Caco-2 (cell line): ENCODE data around the gene MANEAL. TPM values are rescaled to one million over a fixed set of nuclear protein-coding genes. Genes with fewer than 3 reads are reported as not detected.

Source experiments
- BruUV-seq: library from RNA; stranded (reverse); fragments of 400-500 nt; replicated peaks from 2 replicates; lab custom pipeline; 2021; lab: Mats Ljungman, UMichigan
- CTCF ChIA-PET: fragments of 300-600 bp; sonication (Branson Sonifier 250); formaldehyde crosslinking; loops from one replicate; lab custom pipeline; 2022; ENCODE audit warnings: antibody characterized with exemption; lab: Charles Lee
- POLR2A ChIA-PET: fragments of 300-600 bp; sonication (Branson Sonifier 250); formaldehyde crosslinking; loops from one replicate; lab custom pipeline; 2022; ENCODE audit warnings: antibody characterized with exemption; lab: Charles Lee
- DNase-seq, 2 experiments: peaks; one replicate each; pipeline versions ENCODE4 v3.0.0 to v3.0.0-alpha.2; 2020 to 2022
- H3K27me3 ChIP-seq: replicated peaks from 2 replicates; pipeline ENCODE4 v1.6.0; 2011; ENCODE audit warnings: low read length; ENCODE audit not compliant: control insufficient read depth, insufficient read depth
- H3K36me3 ChIP-seq: 2 replicates; pipeline ENCODE4 v1.5.1; 2011; ENCODE audit warnings: low read length; ENCODE audit not compliant: control insufficient read depth, insufficient read depth
- H3K4me1 ChIP-seq: fragments of 250-450 bp; sonication (Bioruptor Pico); 2 replicates; pipeline ENCODE4 v1.5.1; 2020; ENCODE audit warnings: mild to moderate bottlenecking
- H3K4me3 ChIP-seq: 2 replicates; pipeline ENCODE4 v1.5.1; 2011; ENCODE audit warnings: low read depth, mild to moderate bottlenecking, control low read depth, low read length
- H3K9me3 ChIP-seq: fragments of 250-450 bp; sonication (Bioruptor Pico); 2 replicates; pipeline ENCODE4 v1.5.1; 2020; ENCODE audit warnings: mild to moderate bottlenecking, moderate library complexity
- H3K27ac Mint-ChIP-seq: one replicate; pipeline ENCODE4 v1.8.0; 2022; ENCODE audit warnings: mixed read lengths; ENCODE audit not compliant: unreplicated experiment
- H3K27me3 Mint-ChIP-seq: one replicate; pipeline ENCODE4 v1.8.0; 2022; ENCODE audit warnings: mixed read lengths; ENCODE audit not compliant: insufficient read depth, unreplicated experiment
- H3K36me3 Mint-ChIP-seq: one replicate; pipeline ENCODE4 v1.8.0; 2022; ENCODE audit warnings: mild to moderate bottlenecking, mixed read lengths; ENCODE audit not compliant: insufficient read depth, unreplicated experiment
- H3K4me1 Mint-ChIP-seq: one replicate; pipeline ENCODE4 v1.8.0; 2022; ENCODE audit warnings: low read depth, mixed read lengths; ENCODE audit not compliant: unreplicated experiment
- H3K4me3 Mint-ChIP-seq: one replicate; pipeline ENCODE4 v1.8.0; 2022; ENCODE audit warnings: mild to moderate bottlenecking, moderate library complexity, mixed read lengths; ENCODE audit not compliant: unreplicated experiment
- H3K9me3 Mint-ChIP-seq: one replicate; pipeline ENCODE4 v1.8.0; 2022; ENCODE audit warnings: mixed read lengths; ENCODE audit not compliant: unreplicated experiment
- intact Hi-C: fragments of 100-400 bp; cut with micrococcal nuclease; formaldehyde crosslinking; loops from one replicate; pipeline ENCODE4 v1.10.0; 2022; ENCODE audit not compliant: unreplicated experiment
- total RNA-seq: library from RNA; stranded (reverse); gene quantifications from 2 replicates; pipeline ENCODE4 v1.2.3, GENCODE V29; 2022
- TF ChIP-seq, protein P1 (sequence below), 2 experiments: fragments of 200-600 bp in 1 of 2; IDR thresholded peaks; 1 replicate in 1 of 2; 2 replicates in 1 of 2; pipeline versions ENCODE4 v1.5.1 to v1.8.0; 2011 to 2022; ENCODE audit warnings: antibody characterized with exemption in 1 of 2, control low read depth in 1 of 2, inconsistent platforms in 1 of 2, low read depth in 1 of 2, low read length in 1 of 2, mild to moderate bottlenecking in 1 of 2, moderate library complexity in 1 of 2; ENCODE audit not compliant: insufficient read depth in 1 of 2, severe bottlenecking in 1 of 2, unreplicated experiment in 1 of 2

The MANEAL gene
- total RNA-seq, 1 experiment from 2014 or later = 25.9 TPM

DNA sequence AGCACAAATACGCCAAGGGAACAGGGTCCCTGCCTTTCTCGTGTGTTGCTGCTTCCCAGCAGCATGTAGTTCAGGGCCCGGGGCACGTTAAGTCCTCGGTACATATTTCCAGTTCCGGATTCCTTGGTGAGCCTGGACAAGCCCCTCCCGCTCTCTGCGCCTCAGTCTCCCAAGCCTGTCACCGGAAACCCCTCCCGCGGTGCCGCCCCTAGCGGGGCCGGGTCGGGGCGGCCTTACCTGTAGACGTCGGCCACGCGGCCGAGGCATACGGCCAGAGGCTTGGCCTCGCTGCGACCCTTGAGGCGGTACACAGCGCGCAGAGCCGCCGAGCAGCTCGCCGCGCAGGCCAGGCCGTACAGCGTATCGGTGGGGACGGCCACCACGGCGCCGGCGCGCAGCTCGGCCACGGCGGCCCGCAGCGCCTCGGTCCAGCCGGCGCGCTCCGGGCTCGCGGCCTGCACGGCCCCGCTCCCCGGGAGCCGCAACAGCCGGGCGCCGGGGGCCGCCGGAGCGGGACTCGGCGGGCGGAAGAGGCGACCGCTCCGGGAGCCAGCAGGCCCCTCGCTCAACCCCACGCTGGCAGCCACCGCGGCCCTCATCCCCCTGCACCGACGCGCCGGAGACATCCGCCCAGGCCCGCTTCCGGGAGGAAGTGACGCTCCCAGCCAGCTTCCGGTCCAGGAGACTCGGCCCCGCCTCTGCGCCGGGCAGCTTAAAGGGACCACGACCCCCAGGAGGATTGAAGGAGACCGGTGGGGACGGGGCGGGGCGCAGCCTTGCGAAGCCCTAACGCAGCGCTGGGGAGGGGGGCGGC lies 14.1 kb downstream of the MANEAL start, which contains the start of the genes C1orf122 and YRDC:
Gene C1orf122, plus strand, starts transcription at position 236 of the 814 bp plus-strand sequence. CDS start 615 bp downstream, outside the sequence.
Gene YRDC, minus strand, starts transcription at position 654 of the 814 bp plus-strand sequence. Its CDS starts 28 bp downstream, at position 626.
- CTCF ChIA-PET = interaction anchor here (0.5 to 1.3 kb wide), 7 partner anchors 14 to 373 kb away, joined by 3 to 8 read pairs (median 4); partner anchors contain the start of genes MANEAL and MTF1
- no peaks in the 10 kb centered on the region for H3K9me3 ChIP-seq
- POLR2A ChIA-PET = interaction anchor here (0.6 to 1.8 kb wide), 6 partner anchors 10 to 203 kb away, joined by 3 to 9 read pairs (median 4); partner anchors contain the start of genes CDCA8 and MTF1
- H3K4me1 ChIP-seq = peaks cover 10% of the 10 kb centered on the region; the same call in 1 of the 2 replicates
- no peaks in the 10 kb centered on the region for H3K36me3 ChIP-seq
- H3K27me3 ChIP-seq = no peaks in the 10 kb centered on the region
- Mint-ChIP-seq H3K4me1 (no peaks in the 10 kb centered on the region), H3K9me3 (no peaks in the 10 kb centered on the region), H3K27ac (peak within 1 kb of the TSS; percentile 96), H3K27me3 (no peaks in the 10 kb centered on the region), H3K4me3 (peak within 1 kb of the TSS; percentile 94), H3K36me3 (peaks cover 79% of the 10 kb centered on the region)
- H3K4me3 ChIP-seq = peak within 1 kb of the TSS; percentile 70
- no TSS peak for BruUV-seq
- peak; percentile 89 to 91 for DNase-seq
- intact Hi-C loops = no loop called here
- TF ChIP-seq, protein P1, sequence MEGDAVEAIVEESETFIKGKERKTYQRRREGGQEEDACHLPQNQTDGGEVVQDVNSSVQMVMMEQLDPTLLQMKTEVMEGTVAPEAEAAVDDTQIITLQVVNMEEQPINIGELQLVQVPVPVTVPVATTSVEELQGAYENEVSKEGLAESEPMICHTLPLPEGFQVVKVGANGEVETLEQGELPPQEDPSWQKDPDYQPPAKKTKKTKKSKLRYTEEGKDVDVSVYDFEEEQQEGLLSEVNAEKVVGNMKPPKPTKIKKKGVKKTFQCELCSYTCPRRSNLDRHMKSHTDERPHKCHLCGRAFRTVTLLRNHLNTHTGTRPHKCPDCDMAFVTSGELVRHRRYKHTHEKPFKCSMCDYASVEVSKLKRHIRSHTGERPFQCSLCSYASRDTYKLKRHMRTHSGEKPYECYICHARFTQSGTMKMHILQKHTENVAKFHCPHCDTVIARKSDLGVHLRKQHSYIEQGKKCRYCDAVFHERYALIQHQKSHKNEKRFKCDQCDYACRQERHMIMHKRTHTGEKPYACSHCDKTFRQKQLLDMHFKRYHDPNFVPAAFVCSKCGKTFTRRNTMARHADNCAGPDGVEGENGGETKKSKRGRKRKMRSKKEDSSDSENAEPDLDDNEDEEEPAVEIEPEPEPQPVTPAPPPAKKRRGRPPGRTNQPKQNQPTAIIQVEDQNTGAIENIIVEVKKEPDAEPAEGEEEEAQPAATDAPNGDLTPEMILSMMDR (IDR thresholded peaks at IDR 0.05; ENCODE audit: insufficient read depth in 1 of 2, low read depth in 1 of 2, low read length in 1 of 2, severe bottlenecking in 1 of 2, unreplicated experiment in 1 of 2) = peak in 1 of 2 experiments; percentile 4

DNA sequence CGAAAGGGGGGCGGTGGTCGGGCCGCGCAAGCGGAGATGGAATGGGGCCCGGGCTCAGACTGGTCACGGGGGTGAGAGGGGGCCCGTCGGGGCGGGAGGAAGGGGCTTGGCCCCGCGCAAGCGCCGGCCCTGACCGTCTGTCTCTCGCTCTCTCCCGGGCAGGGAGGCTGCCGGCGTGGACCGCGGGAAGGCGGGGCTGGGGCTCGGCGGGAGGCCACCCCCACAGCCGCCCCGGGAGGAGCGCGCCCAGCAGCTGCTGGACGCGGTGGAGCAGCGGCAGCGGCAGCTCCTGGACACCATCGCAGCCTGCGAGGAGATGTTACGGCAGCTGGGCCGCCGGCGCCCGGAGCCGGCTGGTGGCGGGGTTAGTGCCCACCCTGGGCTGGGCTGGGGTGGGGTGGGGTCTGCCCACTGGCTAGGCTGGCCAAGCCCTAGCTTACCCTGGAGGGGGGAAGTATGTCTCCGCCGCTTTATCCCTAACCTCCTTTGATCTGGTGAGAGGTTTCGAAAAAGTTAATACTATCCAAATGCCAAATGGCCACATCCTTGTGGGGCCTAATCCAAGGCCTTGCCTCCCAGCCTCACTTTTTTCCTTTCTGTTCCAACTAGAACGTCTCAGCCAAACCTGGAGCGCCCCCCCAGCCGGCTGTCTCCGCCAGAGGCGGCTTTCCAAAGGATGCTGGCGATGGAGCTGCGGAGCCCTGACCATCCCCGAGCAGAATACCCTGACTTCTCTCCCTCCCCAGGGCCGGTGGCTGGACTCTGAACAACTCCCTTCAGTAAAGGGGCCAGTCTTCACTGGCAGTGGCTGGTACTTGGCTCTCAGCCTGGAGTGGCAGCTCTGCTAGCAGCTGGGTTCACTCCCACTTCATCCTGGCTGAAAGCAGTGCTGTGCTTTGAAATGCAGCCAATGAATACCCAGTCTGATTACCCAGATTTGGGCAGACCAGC lies 15.0 kb downstream of the MANEAL start:
- Mint-ChIP-seq H3K36me3 (peaks cover 72% of the 10 kb centered on the region), H3K4me3 (peak overlapping the region; percentile 94), H3K27ac (peak overlapping the region; percentile 96), H3K4me1 (no peaks in the 10 kb centered on the region), H3K27me3 (no peaks in the 10 kb centered on the region), H3K9me3 (no peaks in the 10 kb centered on the region)
- POLR2A ChIA-PET = interaction anchor here (0.6 to 1.8 kb wide), 5 partner anchors 9 to 202 kb away, joined by 3 to 9 read pairs (median 5); partner anchors contain the start of genes CDCA8 and MTF1
- intact Hi-C loops = no loop called here
- TF ChIP-seq, protein P1 (IDR thresholded peaks at IDR 0.05; ENCODE audit: insufficient read depth in 1 of 2, low read depth in 1 of 2, low read length in 1 of 2, severe bottlenecking in 1 of 2, unreplicated experiment in 1 of 2) = no peak
- peaks cover 10% of the 10 kb centered on the region; the same call in 1 of the 2 replicates for H3K4me1 ChIP-seq
- H3K36me3 ChIP-seq = no peaks in the 10 kb centered on the region
- no peaks in the 10 kb centered on the region for H3K27me3 ChIP-seq
- peak overlapping the region; percentile 70 for H3K4me3 ChIP-seq
- CTCF ChIA-PET = interaction anchor here (0.6 to 1.3 kb wide), 6 partner anchors 15 to 374 kb away, joined by 3 to 8 read pairs (median 4); partner anchors contain the start of genes MANEAL and MTF1
- TSS peak; percentile 57 for BruUV-seq
- no peaks in the 10 kb centered on the region for H3K9me3 ChIP-seq
- peak; percentile 72 to 76 for DNase-seq
